HG03457 (cell line): ENCODE data around the gene SARS1.

Experiments used
- ATAC-seq: cut with Tn5 transposase; IDR thresholded peaks from one replicate; pipeline ENCODE4 v1.9.1; 2021; ENCODE audit warnings: moderate number of reproducible peaks; ENCODE audit not compliant: unreplicated experiment

SARS1 gene

GRCh38 chr1:109249654-109250401, 36.1 kb downstream of the SARS1 start:
- ATAC-seq: no peak

- no peak for ATAC-seq
Observed at GRCh38 chr1:109250454-109251276, 36.9 kb downstream of the SARS1 start.

GRCh38 chr1:109251277-109252166, 37.8 kb downstream of the SARS1 start:
- ATAC-seq: no peak

DNA sequence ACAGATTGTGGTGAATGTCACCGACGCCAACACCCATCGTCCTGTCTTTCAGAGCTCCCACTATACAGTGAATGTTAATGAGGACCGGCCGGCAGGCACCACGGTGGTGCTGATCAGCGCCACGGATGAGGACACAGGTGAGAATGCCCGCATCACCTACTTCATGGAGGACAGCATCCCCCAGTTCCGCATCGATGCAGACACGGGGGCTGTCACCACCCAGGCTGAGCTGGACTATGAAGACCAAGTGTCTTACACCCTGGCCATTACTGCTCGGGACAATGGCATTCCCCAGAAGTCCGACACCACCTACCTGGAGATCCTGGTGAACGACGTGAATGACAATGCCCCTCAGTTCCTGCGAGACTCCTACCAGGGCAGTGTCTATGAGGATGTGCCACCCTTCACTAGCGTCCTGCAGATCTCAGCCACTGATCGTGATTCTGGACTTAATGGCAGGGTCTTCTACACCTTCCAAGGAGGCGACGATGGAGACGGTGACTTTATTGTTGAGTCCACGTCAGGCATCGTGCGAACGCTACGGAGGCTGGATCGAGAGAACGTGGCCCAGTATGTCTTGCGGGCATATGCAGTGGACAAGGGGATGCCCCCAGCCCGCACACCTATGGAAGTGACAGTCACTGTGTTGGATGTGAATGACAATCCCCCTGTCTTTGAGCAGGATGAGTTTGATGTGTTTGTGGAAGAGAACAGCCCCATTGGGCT, 38.6 kb downstream of the SARS1 start:
- no peak for ATAC-seq

DNA sequence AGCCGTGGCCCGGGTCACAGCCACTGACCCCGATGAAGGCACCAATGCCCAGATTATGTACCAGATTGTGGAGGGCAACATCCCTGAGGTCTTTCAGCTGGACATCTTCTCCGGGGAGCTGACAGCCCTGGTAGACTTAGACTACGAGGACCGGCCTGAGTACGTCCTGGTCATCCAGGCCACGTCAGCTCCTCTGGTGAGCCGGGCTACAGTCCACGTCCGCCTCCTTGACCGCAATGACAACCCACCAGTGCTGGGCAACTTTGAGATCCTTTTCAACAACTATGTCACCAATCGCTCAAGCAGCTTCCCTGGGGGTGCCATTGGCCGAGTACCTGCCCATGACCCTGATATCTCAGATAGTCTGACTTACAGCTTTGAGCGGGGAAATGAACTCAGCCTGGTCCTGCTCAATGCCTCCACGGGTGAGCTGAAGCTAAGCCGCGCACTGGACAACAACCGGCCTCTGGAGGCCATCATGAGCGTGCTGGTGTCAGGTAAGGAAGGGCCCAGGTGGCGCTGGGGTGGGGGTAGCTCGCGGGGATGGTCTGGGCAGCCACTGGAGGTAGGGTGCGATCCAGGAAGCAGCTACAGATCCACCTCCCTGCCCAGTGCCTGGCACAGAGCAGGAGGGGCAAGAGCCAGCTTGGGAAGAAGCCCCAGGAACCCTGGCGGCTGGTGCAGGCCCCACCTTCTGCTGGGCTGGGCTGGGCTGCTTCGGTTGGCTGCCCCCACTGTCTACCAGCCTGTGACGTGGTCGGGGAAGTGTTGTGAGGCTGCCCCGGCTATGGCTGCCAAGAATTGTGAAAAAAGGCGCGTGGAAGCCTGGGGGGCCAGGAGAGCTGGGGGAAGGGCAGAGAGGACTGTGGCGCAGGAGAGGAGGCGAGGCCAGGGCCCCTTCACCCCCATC, 39.4 kb downstream of the SARS1 start:
- ATAC-seq: no peak

GRCh38 chr1:109253803-109254620, 40.3 kb downstream of the SARS1 start:
- ATAC-seq: no peak

DNA sequence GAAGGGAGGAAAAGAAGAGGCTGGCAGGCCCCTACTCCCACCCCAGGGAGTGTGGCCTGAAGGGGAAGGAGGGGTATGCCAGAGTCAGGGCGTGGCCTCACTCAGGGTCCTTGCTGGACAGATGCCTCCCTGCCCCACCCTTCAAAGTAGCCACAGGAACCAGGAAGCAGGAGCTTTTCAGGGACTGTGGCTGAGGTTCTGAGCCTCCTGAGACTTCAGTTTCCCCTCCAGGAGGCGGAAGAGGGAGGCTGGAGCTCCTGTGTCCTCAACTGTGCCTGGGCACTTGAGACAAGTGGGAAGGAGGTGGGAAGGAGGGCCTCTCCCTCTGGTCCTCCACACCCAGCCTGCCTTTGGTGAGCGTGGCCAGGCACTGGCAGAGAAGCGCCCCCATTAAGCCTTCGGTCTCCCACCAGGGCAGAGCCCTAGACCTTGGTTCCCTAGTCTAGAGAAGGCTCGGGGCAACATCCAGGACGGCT, 40.9 kb downstream of the SARS1 start:
- ATAC-seq: no peak

DNA sequence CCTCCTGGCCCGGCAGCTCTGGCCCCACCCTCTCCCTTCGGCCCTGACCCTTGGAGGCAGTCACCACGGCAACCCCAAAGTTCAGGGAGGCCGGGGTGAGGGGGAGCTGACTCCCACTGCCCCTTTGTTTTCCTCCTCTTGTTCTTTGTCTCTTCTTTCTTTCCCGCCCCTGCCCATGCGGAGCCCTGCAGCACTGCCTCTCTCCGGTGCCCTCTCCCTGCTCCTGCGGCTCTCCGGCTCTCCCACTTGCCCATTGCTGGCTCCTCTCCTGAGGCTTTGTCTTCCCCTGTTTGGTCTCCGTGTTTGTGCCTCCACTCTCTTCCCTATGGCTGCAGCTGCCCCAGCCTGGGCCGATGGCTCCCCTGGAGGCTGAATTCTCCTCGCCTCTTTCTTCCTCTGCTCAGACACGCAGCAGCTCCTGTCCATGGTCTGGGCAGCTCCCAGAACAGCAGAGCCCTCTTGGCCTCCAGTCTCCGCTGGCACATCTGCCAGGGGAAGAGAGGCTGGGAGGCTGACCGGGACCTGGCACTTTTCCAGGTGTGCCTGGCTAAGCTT, 41.5 kb downstream of the SARS1 start:
- ATAC-seq: no peak

GRCh38 chr1:109255678-109256077, 42.0 kb downstream of the SARS1 start:
- ATAC-seq: no peak

- ATAC-seq: no peak
Observed at GRCh38 chr1:109256085-109256484, 42.4 kb downstream of the SARS1 start.

- no peak for ATAC-seq
Observed at GRCh38 chr1:109256971-109257681, 43.4 kb downstream of the SARS1 start.

GRCh38 chr1:109257682-109258421, 44.1 kb downstream of the SARS1 start:
- ATAC-seq: no peak

- no peak for ATAC-seq
Observed at GRCh38 chr1:109258481-109259466, 45.1 kb downstream of the SARS1 start.

GRCh38 chr1:109259674-109260557, 46.2 kb downstream of the SARS1 start:
- no peak for ATAC-seq

- ATAC-seq: no peak
Observed at GRCh38 chr1:109261006-109261405, 47.3 kb downstream of the SARS1 start.
